KMS-11 (cell line): ENCODE data around the gene CEP104.
A peak's percentile ranks its signal among the peaks of the same experiment; 100 is the strongest.

Experiments
- H2AFZ ChIP-seq: fragments of 200-600 bp; sonication (generic); 2 replicates; pipeline ENCODE4 v1.6.1; 2016; ENCODE audit warnings: antibody characterized with exemption, mixed run types, low read depth
- H3K27ac ChIP-seq: fragments of 200-600 bp; sonication (generic); 2 replicates; pipeline ENCODE4 v1.6.1; 2016; ENCODE audit warnings: mild to moderate bottlenecking, mixed run types
- H3K27me3 ChIP-seq: fragments of 200-600 bp; sonication (generic); 2 replicates; pipeline ENCODE4 v1.6.1; 2017; ENCODE audit warnings: mild to moderate bottlenecking, low read depth, mixed run types, moderate library complexity; ENCODE audit not compliant: insufficient read depth
- H3K36me3 ChIP-seq: fragments of 200-600 bp; sonication (generic); 2 replicates; pipeline ENCODE4 v1.6.1; 2017; ENCODE audit warnings: mild to moderate bottlenecking, mixed run types; ENCODE audit not compliant: insufficient read depth
- H3K4me1 ChIP-seq: fragments of 200-600 bp; sonication (generic); 2 replicates; pipeline ENCODE4 v1.6.1; 2016; ENCODE audit warnings: mild to moderate bottlenecking, low read depth, mixed run types; ENCODE audit not compliant: poor library complexity, severe bottlenecking
- H3K4me2 ChIP-seq: fragments of 200-600 bp; sonication (generic); 2 replicates; pipeline ENCODE4 v1.7.0; 2016; ENCODE audit warnings: mild to moderate bottlenecking, mixed run types
- H3K4me3 ChIP-seq: fragments of 200-600 bp; sonication (generic); IDR thresholded peaks from 2 replicates; pipeline ENCODE4 v1.6.1; 2017; ENCODE audit warnings: low read depth, low read length, mixed read lengths; ENCODE audit not compliant: insufficient read depth
- H3K79me2 ChIP-seq: fragments of 200-600 bp; sonication (generic); 2 replicates; pipeline ENCODE4 v1.6.1; 2016; ENCODE audit warnings: low read depth, mixed run types; ENCODE audit not compliant: insufficient read depth
- H3K9ac ChIP-seq: fragments of 200-600 bp; sonication (generic); 2 replicates; pipeline ENCODE4 v1.6.1; 2016; ENCODE audit warnings: mild to moderate bottlenecking, mixed run types
- H4K20me1 ChIP-seq: fragments of 200-600 bp; sonication (generic); 2 replicates; pipeline ENCODE4 v1.6.1; 2016; ENCODE audit warnings: mild to moderate bottlenecking, mixed run types; ENCODE audit not compliant: insufficient read depth
- CTCF ChIP-seq: fragments of 200-600 bp; sonication (generic); conservative IDR thresholded peaks from 2 replicates; pipeline ENCODE4 v1.6.1; 2017; ENCODE audit warnings: low read depth, mild to moderate bottlenecking, antibody characterized with exemption, low read length, moderate library complexity, mixed read lengths

Gene CEP104

DNA sequence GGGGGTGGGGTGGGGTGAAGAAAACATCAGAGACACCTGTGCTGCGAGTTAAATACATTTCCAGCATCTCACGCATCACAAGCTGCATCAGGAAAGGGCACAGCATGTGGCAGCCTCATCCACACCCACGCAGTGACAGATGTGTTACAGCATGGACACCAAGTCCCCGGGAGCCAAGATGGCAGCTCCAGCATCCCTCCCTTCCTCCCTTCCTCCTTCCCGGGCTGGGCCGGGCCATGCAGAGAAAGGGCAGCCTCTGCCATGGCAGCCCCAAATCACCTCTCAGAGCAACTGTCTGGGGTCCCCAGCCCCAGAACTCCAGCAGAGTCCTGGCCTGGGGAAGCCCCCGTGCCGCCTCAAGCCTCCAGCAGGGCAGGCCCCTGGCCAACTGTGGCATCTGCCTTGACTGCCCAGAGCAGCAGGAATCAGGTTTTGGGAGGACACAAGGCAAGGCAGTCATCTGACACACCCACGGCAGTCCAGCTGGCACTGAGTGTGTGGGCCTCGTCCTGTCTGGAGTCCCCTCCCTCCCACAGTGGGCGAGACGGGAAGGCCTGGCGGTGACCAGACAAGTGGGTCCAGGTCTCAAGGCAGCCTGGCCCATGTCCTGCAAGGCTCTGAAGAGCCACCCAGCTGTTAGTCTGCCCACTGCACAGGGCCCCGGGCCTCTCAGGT, 78.3 kb downstream of the CEP104 start:
- no peak for TF ChIP-seq CTCF
- Histone ChIP-seq H4K20me1 (no peaks in the 10 kb centered on the region), H3K36me3 (peaks cover 8% of the 10 kb centered on the region; the same call in 1 of the 2 replicates), H3K4me1 (peaks cover 9% of the 10 kb centered on the region), H3K27me3 (no peaks in the 10 kb centered on the region), H3K27ac (no peak overlapping the region), H3K9ac (no peak overlapping the region), H3K4me2 (no peak overlapping the region), H3K4me3 (no peak overlapping the region), H2AFZ (no peak overlapping the region), H3K79me2 (no peaks in the 10 kb centered on the region)

GRCh38 chr1:3777647-3778589, 79.1 kb downstream of the CEP104 start:
- H3K4me1 ChIP-seq = peaks cover 9% of the 10 kb centered on the region
- H3K27me3 ChIP-seq = no peaks in the 10 kb centered on the region

DNA sequence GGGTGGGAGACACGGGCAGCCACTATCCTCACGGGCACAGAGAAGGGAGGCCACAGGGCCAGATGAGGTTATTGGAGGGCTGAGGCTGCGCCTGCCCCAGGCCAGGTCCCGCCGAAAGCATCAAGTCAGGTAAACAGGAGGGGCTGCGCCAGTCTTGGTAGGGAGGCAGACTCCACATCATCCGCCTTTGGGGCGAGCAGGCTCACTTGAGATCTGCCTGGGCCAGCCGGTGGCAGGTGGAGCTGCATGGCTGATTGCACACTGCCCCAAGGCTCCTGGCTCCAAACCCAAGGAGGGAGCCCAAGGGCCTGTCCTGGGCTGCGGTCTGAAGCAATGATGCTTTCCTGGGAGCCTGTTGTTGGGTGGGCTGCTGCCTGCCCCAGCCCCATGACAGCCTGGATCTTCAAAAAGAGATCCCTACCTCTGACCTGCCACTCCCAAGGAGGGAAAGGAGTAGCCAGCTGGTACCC, 79.9 kb downstream of the CEP104 start:
- no peaks in the 10 kb centered on the region for H3K79me2 ChIP-seq
- no peak overlapping the region for H3K9ac ChIP-seq
- no peaks in the 10 kb centered on the region for H4K20me1 ChIP-seq
- no peak for TF ChIP-seq CTCF
- peaks cover 9% of the 10 kb centered on the region for H3K4me1 ChIP-seq
- H3K27ac ChIP-seq = no peak overlapping the region
- no peak overlapping the region for H3K4me2 ChIP-seq
- H3K4me3 ChIP-seq = no peak overlapping the region
- H2AFZ ChIP-seq = no peak overlapping the region
- H3K27me3 ChIP-seq = no peaks in the 10 kb centered on the region
- peaks cover 8% of the 10 kb centered on the region; the same call in 1 of the 2 replicates for H3K36me3 ChIP-seq

More at GRCh38 chr1:3777647-3778589, 79.1 kb downstream of the CEP104 start:
- Histone ChIP-seq H3K9ac (no peak overlapping the region), H2AFZ (no peak overlapping the region), H4K20me1 (no peaks in the 10 kb centered on the region), H3K79me2 (no peaks in the 10 kb centered on the region), H3K36me3 (peaks cover 8% of the 10 kb centered on the region; the same call in 1 of the 2 replicates), H3K4me2 (no peak overlapping the region), H3K4me3 (no peak overlapping the region), H3K27ac (no peak overlapping the region)
- TF ChIP-seq CTCF = no peak

- Histone ChIP-seq H3K4me2 (0 out of 2 replicates have a peak overlapping the region, but pooled peaks have one; percentile 3), H4K20me1 (no peaks in the 10 kb centered on the region), H3K4me1 (peaks cover 15% of the 10 kb centered on the region), H3K27me3 (no peaks in the 10 kb centered on the region), H3K4me3 (no peak overlapping the region), H2AFZ (no peak overlapping the region), H3K27ac (no peak overlapping the region), H3K36me3 (peaks cover 5% of the 10 kb centered on the region; the same call in 1 of the 2 replicates), H3K79me2 (no peaks in the 10 kb centered on the region), H3K9ac (no peak overlapping the region)
- 0 out of 2 replicates have a peak, but pooled peaks have one; percentile 21 for TF ChIP-seq CTCF
Observed at GRCh38 chr1:3776231-3776961, 80.6 kb downstream of the CEP104 start.
